ENCODE results near the gene HNRNPH2. TPM values are rescaled to one million over a fixed set of nuclear protein-coding genes. Genes with fewer than 3 reads are reported as not detected.

HNRNPH2 gene
- total and polyA plus RNA-seq, 9 of the 15 experiments (the other 6 are each of a cell fraction or from before 2014, with no cell fraction given): 40.0 to 130 (median 60.3) TPM

- TF ChIP-seq ZNF780A (CRISPR knock-in tag; IDR thresholded peaks at IDR 0.05) (no peak), MTA1 (IDR thresholded peaks at IDR 0.05; ENCODE audit: borderline replicate concordance) (no peak), ASH1L (IDR thresholded peaks at IDR 0.05; ENCODE audit: borderline replicate concordance, low read depth, partially characterized antibody) (no peak), SRSF7 (optimal IDR thresholded peaks at IDR 0.05; ENCODE audit: low read depth, low read length) (no peak), ZNF586 (CRISPR knock-in tag; conservative IDR thresholded peaks at IDR 0.05) (no peak), RBM34 (IDR thresholded peaks at IDR 0.05; ENCODE audit: borderline replicate concordance, insufficient read depth, low read length) (no peak), MCM3 (IDR thresholded peaks at IDR 0.05) (no peak), NR3C1 (CRISPR knock-in tag; IDR thresholded peaks at IDR 0.05) (no peak), MEF2D (tag; conservative IDR thresholded peaks at IDR 0.05; ENCODE audit: low read depth) (0 out of 2 replicates have a peak, but pooled peaks have one; percentile 13), RFX5 (IDR thresholded peaks at IDR 0.05; ENCODE audit: low read depth, low read length) (0 out of 2 replicates have a peak, but pooled peaks have one; percentile 6), ZNF217 (CRISPR knock-in tag; IDR thresholded peaks at IDR 0.05) (no peak), MNT (conservative IDR thresholded peaks at IDR 0.05) (peak; percentile 59 to 78; a peak in 3 of 4 replicates), CGGBP1 (CRISPR knock-in tag; IDR thresholded peaks at IDR 0.05) (0 out of 2 replicates have a peak, but pooled peaks have one; percentile 15), C11orf30 (IDR thresholded peaks at IDR 0.05; ENCODE audit: low read depth) (peak; percentile 26; the same call in 1 of the 2 replicates), HNRNPUL1 (IDR thresholded peaks at IDR 0.05; ENCODE audit: low read length) (0 out of 2 replicates have a peak, but pooled peaks have one; percentile 63), TBL1XR1 (IDR thresholded peaks at IDR 0.05; ENCODE audit: low read length in 2 of 2) (peak in 1 of 2 experiments; percentile 48; a peak in 1 of 4 replicates), ZNF41 (CRISPR knock-in tag; conservative IDR thresholded peaks at IDR 0.05) (no peak), GABPA (tag; conservative IDR thresholded peaks at IDR 0.05; ENCODE audit: low read depth) (peak; percentile 90), HMBOX1 (IDR thresholded peaks at IDR 0.05) (no peak; the same call in 1 of the 2 replicates), E2F1 (CRISPR knock-in tag; IDR thresholded peaks at IDR 0.05) (no peak; the same call in 1 of the 2 replicates), HMGXB4 (CRISPR knock-in tag; IDR thresholded peaks at IDR 0.05) (no peak; the same call in 1 of the 2 replicates), FOXK1 (CRISPR knock-in tag; IDR thresholded peaks at IDR 0.05; ENCODE audit: borderline replicate concordance) (no peak; the same call in 1 of the 2 replicates)
These were observed 17.1 kb upstream of the HNRNPH2 start, which contains the start of gene RPL36A (continued) for GRCh38 chrX:101390664-101391525.

All from K562 (cell line).